Endometrial microvascular endothelial cells (primary cell): Measurements from ENCODE around the gene CCDC138. TPM values are rescaled to one million over a fixed set of nuclear protein-coding genes. Genes with fewer than 3 reads are reported as not detected.
"Not testable (repeated sequence)": the region's sequence is repeated elsewhere in the genome, so short reads cannot be mapped to it uniquely, and the experiment has no call there.

Experiments used
- in situ Hi-C: cut with HindIII; loops from 2 replicates; pipeline ENCODE4 v1.10.0; 2017; ENCODE audit warnings: low sequenced_read_pairs, low pct_unique_long_range_greater_than_20kb; ENCODE audit errors: inconsistent ontology term
- total RNA-seq: library from RNA; depleted of rRNA; stranded (reverse); fragments of >200 nt; gene quantifications from one replicate; pipeline ENCODE4 v1.2.3, GENCODE V29; 2015; ENCODE audit errors: inconsistent ontology term

CCDC138 gene
- total RNA-seq: 9.8 TPM

DNA sequence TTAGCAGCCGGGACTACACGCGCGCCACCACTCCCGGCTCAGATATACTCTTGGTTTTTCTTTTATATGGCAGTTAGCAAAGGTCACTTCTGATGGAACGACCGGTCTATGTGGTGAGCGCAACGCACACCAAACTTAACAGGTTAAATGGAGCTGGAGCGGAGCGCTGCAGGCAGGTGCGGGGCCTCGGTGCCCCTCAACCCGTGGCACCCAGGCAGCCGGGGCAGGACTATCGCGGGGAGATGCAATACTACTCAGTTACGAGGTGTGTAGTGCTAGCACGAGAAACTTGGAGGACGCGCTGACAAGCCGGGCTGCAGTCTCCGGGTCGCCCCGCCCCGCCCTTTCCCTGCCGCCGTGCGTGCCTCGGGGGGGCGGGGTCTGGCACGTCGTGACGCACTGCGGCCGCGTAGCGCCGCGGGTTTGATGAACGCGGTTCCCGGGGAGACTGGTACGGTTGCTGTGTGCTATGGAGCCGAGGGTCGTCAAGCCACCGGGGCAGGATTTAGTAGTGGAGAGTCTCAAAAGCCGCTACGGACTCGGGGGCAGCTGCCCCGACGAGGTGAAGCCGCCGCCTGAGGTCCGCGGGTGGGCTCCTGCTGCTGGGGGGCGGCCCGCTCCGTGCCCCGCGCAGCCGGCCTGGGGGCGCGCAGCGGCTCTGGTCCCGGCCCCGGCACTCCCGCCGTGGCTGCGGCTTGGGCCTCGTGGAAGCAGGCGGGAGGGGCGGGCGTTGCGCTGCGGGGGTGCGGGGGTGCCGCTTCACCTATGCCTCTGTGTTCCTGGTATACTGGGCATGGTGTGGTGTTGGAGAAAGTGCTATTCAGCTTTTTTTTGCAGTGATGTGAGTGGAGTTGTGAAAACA is at the start of gene CCDC138:
Gene CCDC138, plus strand, starts transcription at position 418 of the 862 bp plus-strand sequence. Its CDS starts 52 bp downstream, at position 470.
- in situ Hi-C loops: no loop called here

- in situ Hi-C loops: not testable (repeated sequence)
Observed at GRCh38 chr2:108757973-108758372, 28.6 kb upstream of the CCDC138 start.

DNA sequence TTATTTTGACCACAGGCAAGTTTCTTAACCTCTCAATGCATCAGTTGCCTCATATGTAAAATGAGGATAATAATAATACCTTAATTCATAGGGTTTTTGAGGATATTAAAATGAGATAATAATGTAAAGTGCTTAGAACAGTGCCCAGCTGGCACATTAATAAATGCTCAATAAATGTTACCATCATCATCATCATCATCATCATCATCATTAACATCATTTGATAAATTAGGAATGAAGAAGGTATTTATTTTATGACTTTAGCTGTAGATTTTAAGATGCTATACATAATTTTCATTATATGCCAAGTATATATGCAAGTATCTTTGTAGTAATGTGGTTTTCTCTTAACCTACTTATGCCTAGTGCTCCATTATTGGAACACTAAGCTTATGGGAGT is 24.0 kb upstream of the CCDC138 start:
- in situ Hi-C loops: not testable (repeated sequence)

DNA sequence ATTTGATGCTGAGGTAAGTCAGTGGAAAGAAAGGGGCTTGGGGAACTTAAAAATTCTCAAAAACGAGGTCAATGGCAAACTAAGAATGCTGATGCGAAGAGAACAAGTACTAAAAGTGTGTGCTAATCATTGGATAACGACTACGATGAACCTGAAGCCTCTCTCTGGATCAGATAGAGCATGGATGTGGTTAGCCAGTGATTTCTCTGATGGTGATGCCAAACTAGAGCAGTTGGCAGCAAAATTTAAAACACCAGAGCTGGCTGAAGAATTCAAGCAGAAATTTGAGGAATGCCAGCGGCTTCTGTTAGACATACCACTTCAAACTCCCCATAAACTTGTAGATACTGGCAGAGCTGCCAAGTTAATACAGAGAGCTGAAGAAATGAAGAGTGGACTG is 19.9 kb upstream of the CCDC138 start:
- in situ Hi-C loops: not testable (repeated sequence)

DNA sequence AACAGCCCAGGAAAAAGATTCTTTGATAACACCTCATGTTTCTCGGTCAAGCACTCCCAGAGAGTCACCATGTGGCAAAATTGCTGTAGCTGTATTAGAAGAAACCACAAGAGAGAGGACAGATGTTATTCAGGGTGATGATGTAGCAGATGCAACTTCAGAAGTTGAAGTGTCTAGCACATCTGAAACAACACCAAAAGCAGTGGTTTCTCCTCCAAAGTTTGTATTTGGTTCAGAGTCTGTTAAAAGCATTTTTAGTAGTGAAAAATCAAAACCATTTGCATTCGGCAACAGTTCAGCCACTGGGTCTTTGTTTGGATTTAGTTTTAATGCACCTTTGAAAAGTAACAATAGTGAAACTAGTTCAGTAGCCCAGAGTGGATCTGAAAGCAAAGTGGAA is 18.7 kb upstream of the CCDC138 start:
- in situ Hi-C loops: not testable (repeated sequence)

- in situ Hi-C loops: no loop called here
Observed at GRCh38 chr2:108776475-108776874, 10.1 kb upstream of the CCDC138 start.

- in situ Hi-C loops: no loop called here
Observed at GRCh38 chr2:108778857-108779256, 7.7 kb upstream of the CCDC138 start.

GRCh38 chr2:108786008-108786353 is 590 bp upstream of the CCDC138 start:
- in situ Hi-C loops: no loop called here

DNA sequence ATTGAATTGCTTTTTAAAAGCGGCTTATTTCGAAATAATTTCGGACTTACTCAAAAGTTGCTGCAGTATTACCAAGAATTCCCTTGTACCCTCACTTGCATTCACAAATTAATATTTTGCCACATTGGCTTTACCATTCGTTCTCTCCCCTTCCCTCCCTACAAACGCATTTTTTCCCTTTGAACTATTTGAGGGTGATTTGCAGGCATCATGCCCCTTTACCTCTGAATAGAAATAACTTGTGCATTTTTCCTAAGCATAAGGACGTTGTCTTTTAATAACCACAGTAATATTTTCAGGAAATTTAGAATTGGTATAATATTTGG is 608 bp downstream of the CCDC138 start:
- in situ Hi-C loops: no loop called here

GRCh38 chr2:108803045-108803736 is 16.6 kb downstream of the CCDC138 start:
- in situ Hi-C loops: no loop called here

GRCh38 chr2:108805032-108805431 is 18.5 kb downstream of the CCDC138 start:
- in situ Hi-C loops: no loop called here

DNA sequence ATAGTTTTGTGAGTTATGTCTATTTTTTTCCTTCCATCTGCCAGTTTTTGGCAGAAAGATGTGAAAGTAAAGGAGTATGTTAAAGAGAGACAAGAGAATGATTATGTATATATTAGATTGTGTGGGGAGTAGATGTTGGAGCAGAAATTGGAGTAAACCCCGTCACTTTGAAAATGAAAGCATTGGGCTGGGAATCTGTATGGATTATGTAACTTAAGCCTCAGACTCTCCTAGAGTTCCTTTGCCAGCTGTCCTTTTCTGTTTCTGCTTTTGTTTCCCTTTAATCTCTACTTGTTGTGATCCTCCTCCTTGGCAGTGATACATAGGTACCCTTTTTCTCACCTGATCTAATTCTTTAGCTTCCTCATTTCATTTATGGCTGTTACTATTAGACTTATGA is 19.2 kb downstream of the CCDC138 start:
- in situ Hi-C loops: no loop called here

- in situ Hi-C loops: no loop called here
Observed at GRCh38 chr2:108806371-108807113, 20.0 kb downstream of the CCDC138 start.

DNA sequence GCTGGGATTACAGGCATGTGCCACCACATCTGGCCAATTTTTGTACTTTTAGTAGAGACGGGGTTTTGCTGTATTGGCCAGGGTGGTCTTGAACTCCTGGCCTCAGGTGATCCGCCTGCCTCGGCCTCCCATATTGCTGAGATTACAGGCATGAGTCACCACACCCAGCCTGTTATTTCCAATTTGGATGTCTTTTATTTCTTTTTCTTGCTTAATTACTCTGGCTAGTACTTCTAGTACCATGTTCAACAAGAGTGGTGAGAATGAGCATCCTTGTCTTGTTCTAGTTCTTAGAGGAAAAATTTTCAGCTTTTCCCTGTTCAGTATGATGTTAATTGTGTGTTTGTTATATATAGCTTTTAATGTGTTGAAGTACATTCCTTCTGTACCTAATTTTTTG is 23.4 kb downstream of the CCDC138 start:
- in situ Hi-C loops: no loop called here

- in situ Hi-C loops: no loop called here
Observed at GRCh38 chr2:108810993-108811957, 24.7 kb downstream of the CCDC138 start.

- in situ Hi-C loops: no loop called here
Observed at GRCh38 chr2:108813732-108814131, 27.2 kb downstream of the CCDC138 start.

GRCh38 chr2:108820482-108820881 is 33.9 kb downstream of the CCDC138 start:
- in situ Hi-C loops: no loop called here

DNA sequence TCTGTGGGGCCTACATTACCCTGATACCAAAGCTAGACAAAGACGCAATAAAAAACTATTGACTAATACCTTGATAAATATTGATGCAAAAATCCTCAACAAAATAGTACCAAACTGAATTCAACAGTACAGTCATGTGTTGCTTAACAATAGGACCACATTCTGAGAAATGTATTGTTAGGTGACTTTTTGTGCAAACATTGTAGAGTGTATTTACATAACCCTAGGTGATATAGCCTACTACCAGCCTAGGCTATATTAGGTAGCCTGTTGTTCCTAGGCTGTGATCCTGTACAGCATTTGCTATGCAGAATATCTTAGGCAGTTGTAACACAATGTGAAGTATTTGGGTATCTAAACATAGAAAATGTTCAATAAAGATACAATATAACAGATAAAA is 36.7 kb downstream of the CCDC138 start:
- in situ Hi-C loops: no loop called here
